ENCODE measurements around the gene GP1BA. TPM values are rescaled to one million over a fixed set of nuclear protein-coding genes. Genes with fewer than 3 reads are reported as not detected.

The GP1BA gene
- total and polyA plus RNA-seq, 10 of the 15 experiments (the other 5 are each of a cell fraction or from before 2014, with no cell fraction given): 0.04 to 0.67 (median 0.28) TPM; not detected in 1

DNA sequence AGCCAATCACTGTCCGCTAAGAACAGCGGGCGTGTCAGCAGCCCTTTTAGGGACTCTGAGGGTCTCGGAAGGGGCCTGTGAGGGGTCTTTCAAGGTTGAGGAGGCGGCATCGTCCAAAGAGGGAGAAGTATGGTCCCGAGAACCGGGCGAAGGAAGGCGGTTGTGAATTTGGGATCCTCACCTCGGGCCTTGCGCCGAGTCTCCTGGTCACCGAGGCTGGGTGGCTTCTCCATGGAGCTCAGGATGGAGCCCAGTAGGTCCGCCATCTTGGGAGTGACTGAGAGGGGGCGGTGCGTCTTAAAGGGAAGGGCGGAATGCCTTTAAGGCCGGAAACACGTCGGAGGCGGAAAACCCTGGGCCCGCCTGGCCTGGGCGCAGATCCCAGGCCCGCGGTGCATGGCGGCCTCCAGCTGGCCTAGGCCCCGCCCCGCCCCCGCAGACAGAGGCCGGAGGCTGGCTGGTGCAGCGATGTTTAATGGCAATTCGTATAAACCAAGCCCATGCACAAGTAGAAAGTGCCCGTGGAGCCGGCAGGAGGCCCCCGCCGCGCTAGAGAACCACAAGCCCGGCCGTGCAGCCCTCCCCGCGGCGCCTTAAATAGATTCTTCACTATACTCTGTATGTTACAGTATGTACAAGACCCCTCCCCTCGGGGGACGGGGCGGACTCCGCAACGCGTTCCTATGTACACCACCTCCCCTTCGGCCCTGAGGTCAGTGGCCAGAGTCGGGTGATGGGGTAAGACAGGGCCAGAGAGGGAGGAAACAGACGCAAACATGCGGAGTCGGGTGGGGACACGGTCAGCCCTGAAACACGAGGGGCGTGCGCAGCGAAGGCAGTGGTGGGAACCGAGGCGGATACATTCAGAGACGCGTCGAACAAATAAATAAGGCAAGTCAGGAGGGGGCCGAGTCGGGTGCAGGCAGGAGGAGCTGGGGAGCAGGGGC, 35.7 kb downstream of the GP1BA start, which contains the start of gene SPAG7 (continued):
- TF ChIP-seq, protein P1, sequence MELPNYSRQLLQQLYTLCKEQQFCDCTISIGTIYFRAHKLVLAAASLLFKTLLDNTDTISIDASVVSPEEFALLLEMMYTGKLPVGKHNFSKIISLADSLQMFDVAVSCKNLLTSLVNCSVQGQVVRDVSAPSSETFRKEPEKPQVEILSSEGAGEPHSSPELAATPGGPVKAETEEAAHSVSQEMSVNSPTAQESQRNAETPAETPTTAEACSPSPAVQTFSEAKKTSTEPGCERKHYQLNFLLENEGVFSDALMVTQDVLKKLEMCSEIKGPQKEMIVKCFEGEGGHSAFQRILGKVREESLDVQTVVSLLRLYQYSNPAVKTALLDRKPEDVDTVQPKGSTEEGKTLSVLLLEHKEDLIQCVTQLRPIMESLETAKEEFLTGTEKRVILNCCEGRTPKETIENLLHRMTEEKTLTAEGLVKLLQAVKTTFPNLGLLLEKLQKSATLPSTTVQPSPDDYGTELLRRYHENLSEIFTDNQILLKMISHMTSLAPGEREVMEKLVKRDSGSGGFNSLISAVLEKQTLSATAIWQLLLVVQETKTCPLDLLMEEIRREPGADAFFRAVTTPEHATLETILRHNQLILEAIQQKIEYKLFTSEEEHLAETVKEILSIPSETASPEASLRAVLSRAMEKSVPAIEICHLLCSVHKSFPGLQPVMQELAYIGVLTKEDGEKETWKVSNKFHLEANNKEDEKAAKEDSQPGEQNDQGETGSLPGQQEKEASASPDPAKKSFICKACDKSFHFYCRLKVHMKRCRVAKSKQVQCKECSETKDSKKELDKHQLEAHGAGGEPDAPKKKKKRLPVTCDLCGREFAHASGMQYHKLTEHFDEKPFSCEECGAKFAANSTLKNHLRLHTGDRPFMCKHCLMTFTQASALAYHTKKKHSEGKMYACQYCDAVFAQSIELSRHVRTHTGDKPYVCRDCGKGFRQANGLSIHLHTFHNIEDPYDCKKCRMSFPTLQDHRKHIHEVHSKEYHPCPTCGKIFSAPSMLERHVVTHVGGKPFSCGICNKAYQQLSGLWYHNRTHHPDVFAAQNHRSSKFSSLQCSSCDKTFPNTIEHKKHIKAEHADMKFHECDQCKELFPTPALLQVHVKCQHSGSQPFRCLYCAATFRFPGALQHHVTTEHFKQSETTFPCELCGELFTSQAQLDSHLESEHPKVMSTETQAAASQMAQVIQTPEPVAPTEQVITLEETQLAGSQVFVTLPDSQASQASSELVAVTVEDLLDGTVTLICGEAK (IDR thresholded peaks at IDR 0.05; ENCODE audit: borderline replicate concordance): peak; percentile 51; the same call in 1 of the 2 replicates
- TF ChIP-seq RBBP5 (conservative IDR thresholded peaks at IDR 0.05): no peak
- TF ChIP-seq TCF3 (IDR thresholded peaks at IDR 0.05; ENCODE audit: borderline replicate concordance, insufficient read depth, low read depth, low read length): peak; percentile 81
- TF ChIP-seq NFYA (IDR thresholded peaks at IDR 0.05; ENCODE audit: borderline replicate concordance, low read depth, low read length): no peak
- no peak for TF ChIP-seq TCF7 (IDR thresholded peaks at IDR 0.05; ENCODE audit: borderline replicate concordance)
- no peak for TF ChIP-seq SUPT20H (IDR thresholded peaks at IDR 0.05; ENCODE audit: borderline replicate concordance, control insufficient read depth, low read depth, low read length)
- TF ChIP-seq YBX1 (IDR thresholded peaks at IDR 0.05): no peak
- 0 out of 2 replicates have a peak, but pooled peaks have one; percentile 67 for TF ChIP-seq WRNIP1 (IDR thresholded peaks at IDR 0.05; ENCODE audit: borderline replicate concordance, low read depth, low read length)
- TF ChIP-seq CHD4 (IDR thresholded peaks at IDR 0.05): no peak
- TF ChIP-seq, protein P2, sequence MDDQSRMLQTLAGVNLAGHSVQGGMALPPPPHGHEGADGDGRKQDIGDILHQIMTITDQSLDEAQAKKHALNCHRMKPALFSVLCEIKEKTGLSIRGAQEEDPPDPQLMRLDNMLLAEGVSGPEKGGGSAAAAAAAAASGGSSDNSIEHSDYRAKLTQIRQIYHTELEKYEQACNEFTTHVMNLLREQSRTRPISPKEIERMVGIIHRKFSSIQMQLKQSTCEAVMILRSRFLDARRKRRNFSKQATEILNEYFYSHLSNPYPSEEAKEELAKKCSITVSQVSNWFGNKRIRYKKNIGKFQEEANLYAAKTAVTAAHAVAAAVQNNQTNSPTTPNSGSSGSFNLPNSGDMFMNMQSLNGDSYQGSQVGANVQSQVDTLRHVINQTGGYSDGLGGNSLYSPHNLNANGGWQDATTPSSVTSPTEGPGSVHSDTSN (IDR thresholded peaks at IDR 0.05; ENCODE audit: insufficient replicate concordance, low read depth, low read length): peak; percentile 39
- TF ChIP-seq ZNF24 (IDR thresholded peaks at IDR 0.05): 0 out of 2 replicates have a peak, but pooled peaks have one; percentile 19
- peak; percentile 70; the same call in 1 of the 2 replicates for TF ChIP-seq PAX5 (IDR thresholded peaks at IDR 0.05; ENCODE audit: borderline replicate concordance, low read depth, low read length)
- peak; percentile 78; the same call in 1 of the 2 replicates for TF ChIP-seq ZBED1 (IDR thresholded peaks at IDR 0.05; ENCODE audit: borderline replicate concordance)
- TF ChIP-seq, protein P3, sequence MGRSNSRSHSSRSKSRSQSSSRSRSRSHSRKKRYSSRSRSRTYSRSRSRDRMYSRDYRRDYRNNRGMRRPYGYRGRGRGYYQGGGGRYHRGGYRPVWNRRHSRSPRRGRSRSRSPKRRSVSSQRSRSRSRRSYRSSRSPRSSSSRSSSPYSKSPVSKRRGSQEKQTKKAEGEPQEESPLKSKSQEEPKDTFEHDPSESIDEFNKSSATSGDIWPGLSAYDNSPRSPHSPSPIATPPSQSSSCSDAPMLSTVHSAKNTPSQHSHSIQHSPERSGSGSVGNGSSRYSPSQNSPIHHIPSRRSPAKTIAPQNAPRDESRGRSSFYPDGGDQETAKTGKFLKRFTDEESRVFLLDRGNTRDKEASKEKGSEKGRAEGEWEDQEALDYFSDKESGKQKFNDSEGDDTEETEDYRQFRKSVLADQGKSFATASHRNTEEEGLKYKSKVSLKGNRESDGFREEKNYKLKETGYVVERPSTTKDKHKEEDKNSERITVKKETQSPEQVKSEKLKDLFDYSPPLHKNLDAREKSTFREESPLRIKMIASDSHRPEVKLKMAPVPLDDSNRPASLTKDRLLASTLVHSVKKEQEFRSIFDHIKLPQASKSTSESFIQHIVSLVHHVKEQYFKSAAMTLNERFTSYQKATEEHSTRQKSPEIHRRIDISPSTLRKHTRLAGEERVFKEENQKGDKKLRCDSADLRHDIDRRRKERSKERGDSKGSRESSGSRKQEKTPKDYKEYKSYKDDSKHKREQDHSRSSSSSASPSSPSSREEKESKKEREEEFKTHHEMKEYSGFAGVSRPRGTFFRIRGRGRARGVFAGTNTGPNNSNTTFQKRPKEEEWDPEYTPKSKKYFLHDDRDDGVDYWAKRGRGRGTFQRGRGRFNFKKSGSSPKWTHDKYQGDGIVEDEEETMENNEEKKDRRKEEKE (IDR thresholded peaks at IDR 0.05): no peak
- no peak for TF ChIP-seq ATF2 (IDR thresholded peaks at IDR 0.05; ENCODE audit: low read length)
- peak; percentile 57; the same call in 1 of the 2 replicates for TF ChIP-seq SMARCA5 (IDR thresholded peaks at IDR 0.05)
